ENCODE data around the gene SLC6A18. TPM values are rescaled to one million over a fixed set of nuclear protein-coding genes. Genes with fewer than 3 reads are reported as not detected.

The SLC6A18 gene
- total and polyA plus RNA-seq, 10 of the 15 experiments (the other 5 are each of a cell fraction or from before 2014, with no cell fraction given): not detected

- in situ Hi-C loops (cut with MboI): no loop called here
- H2AFZ ChIP-seq (ENCODE audit: control insufficient read depth, low read depth, low read length): no peak overlapping the region
- H3K9ac ChIP-seq (ENCODE audit: control insufficient read depth, insufficient read depth, low read length): no peak overlapping the region
- no peak for DNase-seq (ENCODE audit: low read depth, low spot score)
- WGBS (ENCODE audit: insufficient coverage, insufficient replicate concordance, low lambda C conversion rate, missing lambda C conversion rate): 39% methylated on average over 6 of the region's 6 CpGs
- no peaks in the 10 kb centered on the region for H3K4me1 ChIP-seq (ENCODE audit: control insufficient read depth, insufficient read depth, low read length)
- no peak for ATAC-seq
- CTCF ChIA-PET: interaction anchor here (0.6 kb wide), 1 partner anchor 336 kb away, joined by 3 read pairs; no protein-coding TSS in a partner anchor
- POLR2A ChIA-PET: no interaction called here
- intact Hi-C loops (cut with micrococcal nuclease; ENCODE audit: unreplicated experiment): no loop called here
- H3K4me2 ChIP-seq (ENCODE audit: control insufficient read depth, insufficient read depth): no peak overlapping the region
- no peaks in the 10 kb centered on the region for H3K79me2 ChIP-seq (ENCODE audit: control insufficient read depth, insufficient read depth, low read length)
- no peaks in the 10 kb centered on the region for H4K20me1 ChIP-seq (ENCODE audit: control insufficient read depth, insufficient read depth)
- no peaks in the 10 kb centered on the region for H3K9me3 ChIP-seq (replicated peaks; ENCODE audit: control insufficient read depth, insufficient read depth, low read length)
- no peak for FAIRE-seq
- no peaks in the 10 kb centered on the region; a peak in 1 of 4 replicates for H3K27me3 ChIP-seq (replicated peaks in 1 of 2; ENCODE audit: control insufficient read depth in 2 of 2, insufficient read depth in 2 of 2, low read length in 1 of 2)
- H3K27ac ChIP-seq (ENCODE audit: control insufficient read depth, insufficient read depth): no peak overlapping the region
- SMC1A ChIA-PET (ENCODE audit: uncharacterized antibody, unreplicated experiment): no interaction called here
- H3K4me3 ChIP-seq: no peak overlapping the region
- no TSS peak for BruUV-seq (replicated peaks)
- H3K36me3 ChIP-seq (ENCODE audit: control insufficient read depth in 2 of 2, insufficient read depth in 2 of 2, low read length in 1 of 2): no peaks in the 10 kb centered on the region
- RAD21 ChIA-PET (ENCODE audit: unreplicated experiment): no interaction called here
- no peak for TF ChIP-seq WRNIP1 (IDR thresholded peaks at IDR 0.05; ENCODE audit: borderline replicate concordance, low read depth, low read length)
- no peak for TF ChIP-seq NR2F1 (conservative IDR thresholded peaks at IDR 0.05)
- TF ChIP-seq CBFB (IDR thresholded peaks at IDR 0.05; ENCODE audit: low read depth): no peak
- TF ChIP-seq NFYA (IDR thresholded peaks at IDR 0.05; ENCODE audit: borderline replicate concordance, low read depth, low read length): no peak
- no peak for TF ChIP-seq TCF7 (IDR thresholded peaks at IDR 0.05; ENCODE audit: borderline replicate concordance)
- no peak for TF ChIP-seq SPI1 (IDR thresholded peaks at IDR 0.05; ENCODE audit: borderline replicate concordance, insufficient read depth, low read depth, low read length)
- TF ChIP-seq SUPT20H (IDR thresholded peaks at IDR 0.05; ENCODE audit: borderline replicate concordance, control insufficient read depth, low read depth, low read length): no peak
- no peak for TF ChIP-seq ELK1 (IDR thresholded peaks at IDR 0.05; ENCODE audit: low read depth, low read length)
- TF ChIP-seq USF1 (IDR thresholded peaks at IDR 0.05; ENCODE audit: borderline replicate concordance, extremely low read length, insufficient read depth, low read depth, low read length): no peak
- TF ChIP-seq, protein P1, sequence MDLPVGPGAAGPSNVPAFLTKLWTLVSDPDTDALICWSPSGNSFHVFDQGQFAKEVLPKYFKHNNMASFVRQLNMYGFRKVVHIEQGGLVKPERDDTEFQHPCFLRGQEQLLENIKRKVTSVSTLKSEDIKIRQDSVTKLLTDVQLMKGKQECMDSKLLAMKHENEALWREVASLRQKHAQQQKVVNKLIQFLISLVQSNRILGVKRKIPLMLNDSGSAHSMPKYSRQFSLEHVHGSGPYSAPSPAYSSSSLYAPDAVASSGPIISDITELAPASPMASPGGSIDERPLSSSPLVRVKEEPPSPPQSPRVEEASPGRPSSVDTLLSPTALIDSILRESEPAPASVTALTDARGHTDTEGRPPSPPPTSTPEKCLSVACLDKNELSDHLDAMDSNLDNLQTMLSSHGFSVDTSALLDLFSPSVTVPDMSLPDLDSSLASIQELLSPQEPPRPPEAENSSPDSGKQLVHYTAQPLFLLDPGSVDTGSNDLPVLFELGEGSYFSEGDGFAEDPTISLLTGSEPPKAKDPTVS (IDR thresholded peaks at IDR 0.05; ENCODE audit: low read depth, low read length): no peak
- TF ChIP-seq, protein P2, sequence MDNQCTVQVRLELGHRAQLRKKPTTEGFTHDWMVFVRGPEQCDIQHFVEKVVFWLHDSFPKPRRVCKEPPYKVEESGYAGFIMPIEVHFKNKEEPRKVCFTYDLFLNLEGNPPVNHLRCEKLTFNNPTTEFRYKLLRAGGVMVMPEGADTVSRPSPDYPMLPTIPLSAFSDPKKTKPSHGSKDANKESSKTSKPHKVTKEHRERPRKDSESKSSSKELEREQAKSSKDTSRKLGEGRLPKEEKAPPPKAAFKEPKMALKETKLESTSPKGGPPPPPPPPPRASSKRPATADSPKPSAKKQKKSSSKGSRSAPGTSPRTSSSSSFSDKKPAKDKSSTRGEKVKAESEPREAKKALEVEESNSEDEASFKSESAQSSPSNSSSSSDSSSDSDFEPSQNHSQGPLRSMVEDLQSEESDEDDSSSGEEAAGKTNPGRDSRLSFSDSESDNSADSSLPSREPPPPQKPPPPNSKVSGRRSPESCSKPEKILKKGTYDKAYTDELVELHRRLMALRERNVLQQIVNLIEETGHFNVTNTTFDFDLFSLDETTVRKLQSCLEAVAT (IDR thresholded peaks at IDR 0.05): no peak
- no peak for TF ChIP-seq CTCF (IDR thresholded peaks at IDR 0.05 in 2 of 3, conservative IDR thresholded peaks at IDR 0.05 in 1 of 3; ENCODE audit: control insufficient read depth in 2 of 3, extremely low read depth in 1 of 3, insufficient read depth in 1 of 3, low read depth in 3 of 3, low read length in 3 of 3)
- TF ChIP-seq FOXM1 (IDR thresholded peaks at IDR 0.05; ENCODE audit: low read depth, low read length): no peak
- TF ChIP-seq, protein P3, sequence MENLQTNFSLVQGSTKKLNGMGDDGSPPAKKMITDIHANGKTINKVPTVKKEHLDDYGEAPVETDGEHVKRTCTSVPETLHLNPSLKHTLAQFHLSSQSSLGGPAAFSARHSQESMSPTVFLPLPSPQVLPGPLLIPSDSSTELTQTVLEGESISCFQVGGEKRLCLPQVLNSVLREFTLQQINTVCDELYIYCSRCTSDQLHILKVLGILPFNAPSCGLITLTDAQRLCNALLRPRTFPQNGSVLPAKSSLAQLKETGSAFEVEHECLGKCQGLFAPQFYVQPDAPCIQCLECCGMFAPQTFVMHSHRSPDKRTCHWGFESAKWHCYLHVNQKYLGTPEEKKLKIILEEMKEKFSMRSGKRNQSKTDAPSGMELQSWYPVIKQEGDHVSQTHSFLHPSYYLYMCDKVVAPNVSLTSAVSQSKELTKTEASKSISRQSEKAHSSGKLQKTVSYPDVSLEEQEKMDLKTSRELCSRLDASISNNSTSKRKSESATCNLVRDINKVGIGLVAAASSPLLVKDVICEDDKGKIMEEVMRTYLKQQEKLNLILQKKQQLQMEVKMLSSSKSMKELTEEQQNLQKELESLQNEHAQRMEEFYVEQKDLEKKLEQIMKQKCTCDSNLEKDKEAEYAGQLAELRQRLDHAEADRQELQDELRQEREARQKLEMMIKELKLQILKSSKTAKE (IDR thresholded peaks at IDR 0.05; ENCODE audit: low read depth, poor library complexity, severe bottlenecking): no peak
Measured at GRCh38 chr5:1247811-1248210, 22.6 kb downstream of the SLC6A18 start.
